Esophagus muscularis mucosa (tissue), 4 donors: ENCODE data around the gene CLRN2.

Source experiments
- EP300 ChIP-seq: sonication (generic); formaldehyde crosslinking; IDR thresholded peaks from one replicate; pipeline ENCODE4 v1.6.1; 2017; ENCODE audit warnings: antibody characterized with exemption
- POLR2AphosphoS5 ChIP-seq, 2 donors: sonication (generic); formaldehyde crosslinking; IDR thresholded peaks; one replicate each; pipeline ENCODE4 v1.6.1; 2017; ENCODE audit warnings: antibody characterized with exemption in 2 of 2
- TF ChIP-seq, protein P1 (sequence below), 3 experiments: fragments of 200-600 bp in 2 of 3; fragments of 450-650 bp in 1 of 3; sonication (generic) in 2 of 3; IDR thresholded peaks; one replicate each; pipeline ENCODE4 v1.5.1; 2017 to 2019; ENCODE audit warnings: antibody characterized with exemption in 3 of 3, mild to moderate bottlenecking in 2 of 3, moderate library complexity in 1 of 3

GRCh38 chr4:17476853-17477252 lies 38.1 kb upstream of the CLRN2 start:
- TF ChIP-seq, protein P1, sequence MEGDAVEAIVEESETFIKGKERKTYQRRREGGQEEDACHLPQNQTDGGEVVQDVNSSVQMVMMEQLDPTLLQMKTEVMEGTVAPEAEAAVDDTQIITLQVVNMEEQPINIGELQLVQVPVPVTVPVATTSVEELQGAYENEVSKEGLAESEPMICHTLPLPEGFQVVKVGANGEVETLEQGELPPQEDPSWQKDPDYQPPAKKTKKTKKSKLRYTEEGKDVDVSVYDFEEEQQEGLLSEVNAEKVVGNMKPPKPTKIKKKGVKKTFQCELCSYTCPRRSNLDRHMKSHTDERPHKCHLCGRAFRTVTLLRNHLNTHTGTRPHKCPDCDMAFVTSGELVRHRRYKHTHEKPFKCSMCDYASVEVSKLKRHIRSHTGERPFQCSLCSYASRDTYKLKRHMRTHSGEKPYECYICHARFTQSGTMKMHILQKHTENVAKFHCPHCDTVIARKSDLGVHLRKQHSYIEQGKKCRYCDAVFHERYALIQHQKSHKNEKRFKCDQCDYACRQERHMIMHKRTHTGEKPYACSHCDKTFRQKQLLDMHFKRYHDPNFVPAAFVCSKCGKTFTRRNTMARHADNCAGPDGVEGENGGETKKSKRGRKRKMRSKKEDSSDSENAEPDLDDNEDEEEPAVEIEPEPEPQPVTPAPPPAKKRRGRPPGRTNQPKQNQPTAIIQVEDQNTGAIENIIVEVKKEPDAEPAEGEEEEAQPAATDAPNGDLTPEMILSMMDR (IDR thresholded peaks at IDR 0.05), result no peak
- no peak for TF ChIP-seq EP300
- TF ChIP-seq POLR2AphosphoS5 (IDR thresholded peaks at IDR 0.05), result no peak
